Posterior vena cava (tissue), 2 donors: ENCODE measurements around the gene DCAF10. TPM values are rescaled to one million over a fixed set of nuclear protein-coding genes. Genes with fewer than 3 reads are reported as not detected.

Experiments used
- total RNA-seq, 2 donors: library from RNA; stranded (reverse); fragmentation: NEBNext Ultra II Directional; extraction: Animal tissue kit (Norgen Biotek cat#: 25700); gene quantifications; one replicate each; pipeline ENCODE4 v1.2.1, GENCODE V29; 2021
- donor health status: DM: yes; HTN: yes; CAD: no.
- donor health status: DM: yes; HTN: yes; CAD: no.

DCAF10 gene
- total RNA-seq, 2 donors from 2014 or later: 23.2 to 27.7 TPM

Other genes starting within 250 kb of the DCAF10 start
- 1 to 10 TPM; 5.4 to 6.1 TPM for gene FBXO10, start 224.4 kb upstream of the DCAF10 start, total RNA-seq
- 10 to 100 TPM; 55.9 to 62.9 TPM for gene TOMM5, start 208.2 kb upstream of the DCAF10 start, total RNA-seq
- gene FRMPD1, start 149.8 kb upstream of the DCAF10 start, total RNA-seq: under 1 TPM in 1 of 2 donors, not detected in 1; 0.05 TPM
- 1 to 10 TPM; 7.4 to 9.9 TPM for gene TRMT10B, start 47.0 kb upstream of the DCAF10 start, total RNA-seq
- gene EXOSC3, start 15.7 kb upstream of the DCAF10 start, total RNA-seq: 10 to 100 TPM; 18.3 to 25.3 TPM
- gene SLC25A51, start 103.3 kb downstream of the DCAF10 start, total RNA-seq: 10 to 100 TPM; 28.1 to 28.6 TPM